Anterior cingulate cortex (tissue), 58 donors: ENCODE data around the gene SRRM3.
A peak's percentile ranks its signal among the peaks of the same experiment; 100 is the strongest.
"Not testable (repeated sequence)": the region's sequence is repeated elsewhere in the genome, so short reads cannot be mapped to it uniquely, and the experiment has no call there.

Experiments used
- DNase-seq, 58 donors: peaks; one replicate each; lab custom pipeline; 2025; lab: John Stamatoyannopoulos, UW

The SRRM3 gene

DNA sequence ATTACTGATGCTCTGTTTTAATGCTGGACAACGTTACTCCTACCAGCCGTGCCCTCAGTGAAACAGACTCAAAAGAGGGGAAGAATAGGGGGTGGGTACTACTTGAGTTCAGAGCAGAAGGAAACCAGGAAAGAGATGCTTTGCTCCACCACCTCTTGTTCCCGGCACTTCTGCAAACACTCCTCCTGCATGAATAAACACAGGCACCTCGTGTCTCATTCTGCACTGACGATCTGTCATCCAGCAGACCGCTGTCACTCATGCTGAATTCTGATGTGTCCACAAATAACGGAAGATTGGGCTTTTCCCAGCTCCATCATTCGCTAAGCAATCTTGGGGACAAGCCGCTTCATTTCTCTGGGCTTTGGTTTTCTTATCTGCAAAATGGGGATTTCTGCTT lies 130.4 kb downstream of the SRRM3 start:
- DNase-seq = no peak

DNA sequence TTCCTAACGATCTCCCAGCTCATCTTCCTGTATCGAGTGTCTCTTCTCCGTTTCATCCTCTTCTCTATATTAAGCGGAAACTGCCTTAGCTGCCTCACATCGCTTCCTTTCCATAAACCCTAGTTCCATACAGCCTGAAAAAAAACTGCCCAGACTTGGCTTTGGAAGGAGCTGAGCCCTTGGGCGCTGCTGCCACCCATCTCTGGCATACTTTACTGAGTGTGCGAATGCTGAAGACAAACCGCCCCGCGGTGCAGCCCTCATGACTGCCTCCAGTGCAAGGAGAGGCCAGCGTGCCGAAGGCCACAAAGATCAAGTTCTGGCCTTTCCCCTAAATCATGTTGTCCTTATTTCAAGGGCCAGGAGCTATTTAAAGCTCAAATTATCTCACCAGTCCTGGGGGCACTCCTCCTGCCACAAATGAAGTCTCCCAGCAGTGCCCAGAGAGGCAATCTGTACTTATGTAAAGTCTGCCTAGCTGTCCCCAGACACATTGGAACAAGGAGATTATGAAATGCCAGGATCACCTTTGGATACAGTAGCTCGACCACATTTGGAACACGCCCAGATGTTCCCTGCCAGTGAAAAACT lies 131.9 kb downstream of the SRRM3 start:
- peak in 1 of 58 donors; percentile 17 for DNase-seq

DNA sequence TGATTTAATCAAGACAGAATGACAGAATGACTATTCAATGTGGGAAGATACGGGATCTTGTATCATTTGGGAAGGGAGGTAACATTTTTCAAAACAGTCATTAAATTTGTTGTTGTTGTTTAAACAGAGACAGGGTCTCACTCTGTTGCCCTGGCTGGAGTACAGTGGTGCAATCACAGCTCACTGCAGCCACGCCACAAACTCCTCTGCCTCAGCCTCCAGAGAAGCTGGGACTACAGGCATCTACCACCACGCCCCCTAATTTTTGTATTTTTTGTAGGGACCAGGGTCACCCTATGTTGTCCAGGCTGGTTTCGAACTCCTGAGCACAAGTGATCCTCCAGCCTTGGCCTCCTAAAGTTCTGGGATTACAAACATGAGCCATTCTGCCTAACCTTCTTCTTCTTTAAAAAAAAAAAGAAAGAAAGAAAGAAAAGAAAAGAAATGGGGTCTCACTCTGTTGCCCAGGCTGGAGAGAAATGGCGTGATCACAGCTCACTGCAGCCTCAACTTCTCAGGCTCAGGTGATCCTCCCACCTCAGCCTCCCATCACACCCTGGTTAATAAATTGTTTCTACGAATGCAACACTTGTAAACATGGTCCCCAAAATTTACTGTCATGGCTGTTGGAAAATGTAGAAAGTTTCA lies 132.7 kb downstream of the SRRM3 start:
- no peak for DNase-seq

DNA sequence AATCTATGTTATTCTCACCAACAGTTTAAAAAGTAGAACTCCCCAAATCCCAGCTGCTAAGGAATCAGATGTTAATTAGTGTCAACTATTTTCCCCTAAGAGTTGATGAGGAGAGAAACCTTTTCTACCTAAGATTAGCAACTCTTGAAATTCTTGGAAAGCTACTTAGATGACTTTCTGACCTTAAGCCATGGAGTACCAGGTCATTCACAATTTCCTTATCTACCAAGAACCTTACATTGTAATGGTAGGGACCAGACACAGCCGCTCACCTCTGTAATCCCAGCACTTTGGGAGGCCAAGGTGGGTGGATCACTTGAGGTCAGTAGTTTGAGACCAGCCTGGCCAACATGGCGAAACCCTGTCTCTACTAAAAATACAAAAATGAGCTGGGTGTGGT lies 133.7 kb downstream of the SRRM3 start:
- DNase-seq = not testable (repeated sequence)

DNA sequence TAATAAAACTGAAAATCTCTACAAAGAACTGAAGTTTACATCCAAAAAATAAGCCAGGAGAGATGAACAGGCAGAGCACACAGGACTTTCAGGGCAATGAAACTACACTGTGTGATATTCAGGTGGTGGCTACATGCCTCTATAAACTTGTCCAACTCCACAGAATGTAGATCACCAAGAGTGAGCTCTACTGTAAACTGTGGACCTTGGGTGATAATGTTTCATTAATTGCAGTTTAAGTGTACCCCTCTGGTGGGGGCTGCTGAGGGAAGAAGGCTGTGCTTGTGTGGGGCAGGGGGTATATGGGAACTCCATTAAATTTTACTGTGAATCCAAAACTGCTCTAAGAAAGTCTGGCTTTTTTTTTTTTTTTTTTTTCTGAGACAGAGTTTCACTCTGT lies 134.4 kb downstream of the SRRM3 start:
- DNase-seq = no peak
